SK-N-SH treated with all-trans-retinoic acid at 6 μM for 48 hours (cell line): Measurements from ENCODE around the gene SULT1A1.

Experiments
- ATAC-seq: fragments of 200-7000 bp; cut with Tn5 transposase; 3 replicates; pipeline ENCODE4 v1.9.1; 2020; ENCODE audit warnings: mild to moderate bottlenecking, moderate library complexity
- ARNTL ChIP-seq: fragments of 450-650 bp; formaldehyde crosslinking; IDR thresholded peaks from 2 replicates; pipeline ENCODE4 v1.5.0; 2020; ENCODE audit warnings: low read depth, mild to moderate bottlenecking, moderate library complexity, borderline replicate concordance
- BACH2 ChIP-seq: fragments of 250-450 bp; sonication (Bioruptor Pico); IDR thresholded peaks from 2 replicates; pipeline ENCODE4 v1.9.0; 2021; ENCODE audit warnings: mild to moderate bottlenecking, borderline replicate concordance
- CREB5 ChIP-seq: fragments of 250-450 bp; sonication (Bioruptor Pico); IDR thresholded peaks from 2 replicates; pipeline ENCODE4 v1.5.1; 2020; ENCODE audit warnings: low read depth, mild to moderate bottlenecking, moderate library complexity
- CSDC2 ChIP-seq: fragments of 250-450 bp; sonication (Bioruptor Pico); IDR thresholded peaks from 2 replicates; pipeline ENCODE4 v1.5.0; 2020; ENCODE audit warnings: mild to moderate bottlenecking, moderate library complexity
- ESRRG ChIP-seq: fragments of 250-450 bp; sonication (Bioruptor Pico); IDR thresholded peaks from 2 replicates; pipeline ENCODE4 v1.6.1; 2021; ENCODE audit warnings: mild to moderate bottlenecking
- GLIS3 ChIP-seq: fragments of 250-450 bp; sonication (Bioruptor Pico); IDR thresholded peaks from 2 replicates; pipeline ENCODE4 v1.5.0; 2020; ENCODE audit warnings: mild to moderate bottlenecking, moderate library complexity
- ISL1 ChIP-seq: fragments of 250-450 bp; sonication (Bioruptor Pico); IDR thresholded peaks from 2 replicates; pipeline ENCODE4 v2.1.2; 2022; ENCODE audit warnings: mild to moderate bottlenecking, moderate library complexity
- OSR1 ChIP-seq: fragments of 250-450 bp; sonication (Bioruptor Pico); IDR thresholded peaks from 2 replicates; pipeline ENCODE4 v1.8.0; 2022; ENCODE audit warnings: moderate library complexity, mild to moderate bottlenecking, inconsistent platforms
- PATZ1 ChIP-seq: fragments of 250-450 bp; sonication (Bioruptor Pico); IDR thresholded peaks from 2 replicates; pipeline ENCODE4 v1.8.0; 2020; ENCODE audit warnings: mild to moderate bottlenecking, moderate library complexity, borderline replicate concordance
- POU6F1 ChIP-seq: fragments of 250-450 bp; sonication (Bioruptor Pico); IDR thresholded peaks from 2 replicates; pipeline ENCODE4 v1.8.0; 2021; ENCODE audit warnings: low read depth, mild to moderate bottlenecking, moderate library complexity, borderline replicate concordance
- PPARA ChIP-seq: fragments of 250-450 bp; sonication (Bioruptor Pico); IDR thresholded peaks from 2 replicates; pipeline ENCODE4 v1.5.0; 2020; ENCODE audit warnings: mild to moderate bottlenecking, borderline replicate concordance
- RARB ChIP-seq: fragments of 250-450 bp; sonication (Bioruptor Pico); IDR thresholded peaks from 2 replicates; pipeline ENCODE4 v1.8.0; 2021; ENCODE audit warnings: mild to moderate bottlenecking, moderate library complexity
- SNAI2 ChIP-seq: fragments of 250-450 bp; sonication (Bioruptor Pico); IDR thresholded peaks from 2 replicates; pipeline ENCODE4 v1.5.0; 2020; ENCODE audit warnings: mild to moderate bottlenecking, moderate library complexity
- TCF4 ChIP-seq: fragments of 250-450 bp; sonication (Bioruptor Pico); IDR thresholded peaks from 2 replicates; pipeline ENCODE4 v1.8.0; 2021; ENCODE audit warnings: mild to moderate bottlenecking, moderate library complexity, borderline replicate concordance
- TOX ChIP-seq: fragments of 250-450 bp; sonication (Bioruptor Pico); IDR thresholded peaks from 2 replicates; pipeline ENCODE4 v1.8.0; 2021; ENCODE audit warnings: mild to moderate bottlenecking, moderate library complexity, borderline replicate concordance
- TSHZ2 ChIP-seq: fragments of 250-450 bp; sonication (Bioruptor Pico); IDR thresholded peaks from 2 replicates; pipeline ENCODE4 v1.5.0; 2020; ENCODE audit warnings: mild to moderate bottlenecking, moderate library complexity
- ZC3H10 ChIP-seq: fragments of 250-450 bp; sonication (Bioruptor Pico); IDR thresholded peaks from 2 replicates; pipeline ENCODE4 v1.5.1; 2021; ENCODE audit warnings: mild to moderate bottlenecking, moderate library complexity
- ZFP3 ChIP-seq: fragments of 250-450 bp; sonication (Bioruptor Pico); IDR thresholded peaks from 2 replicates; pipeline ENCODE4 v1.5.0; 2020; ENCODE audit warnings: mild to moderate bottlenecking, moderate library complexity
- ZFP30 ChIP-seq: fragments of 450-650 bp; formaldehyde crosslinking; IDR thresholded peaks from 2 replicates; pipeline ENCODE4 v1.5.0; 2022; ENCODE audit warnings: mild to moderate bottlenecking, moderate library complexity
- ZNF565 ChIP-seq: fragments of 450-650 bp; formaldehyde crosslinking; conservative IDR thresholded peaks from 2 replicates; pipeline ENCODE4 v1.5.0; 2020; ENCODE audit warnings: low read depth, mild to moderate bottlenecking, moderate library complexity
- ZNF70 ChIP-seq: fragments of 450-650 bp; formaldehyde crosslinking; IDR thresholded peaks from 2 replicates; pipeline ENCODE4 v1.5.0; 2020; ENCODE audit warnings: mild to moderate bottlenecking, moderate library complexity

SULT1A1 gene

GRCh38 chr16:28580726-28581315 is 29.0 kb downstream of the SULT1A1 start:
- TF ChIP-seq TCF4 (CRISPR knock-in tag): no peak
- no peak for TF ChIP-seq OSR1 (CRISPR knock-in tag)
- no peak for TF ChIP-seq CSDC2
- TF ChIP-seq PATZ1 (CRISPR knock-in tag): no peak
- no peak for TF ChIP-seq POU6F1 (CRISPR knock-in tag)
- no peak for TF ChIP-seq BACH2
- TF ChIP-seq PPARA (CRISPR knock-in tag): no peak
- no peak for TF ChIP-seq ZFP3 (CRISPR knock-in tag)
- TF ChIP-seq ZNF565 (CRISPR knock-in tag): no peak
- no peak for TF ChIP-seq TOX (CRISPR knock-in tag)
- no peak for TF ChIP-seq SNAI2 (CRISPR knock-in tag)
- TF ChIP-seq RARB (CRISPR knock-in tag): no peak
- no peak for ATAC-seq

GRCh38 chr16:28575446-28576109 is 34.3 kb downstream of the SULT1A1 start:
- TF ChIP-seq TCF4 (CRISPR knock-in tag) (no peak), ZC3H10 (CRISPR knock-in tag) (no peak), SNAI2 (CRISPR knock-in tag) (no peak), CREB5 (CRISPR knock-in tag) (no peak), POU6F1 (CRISPR knock-in tag) (no peak), TOX (CRISPR knock-in tag) (no peak), ZFP30 (no peak), RARB (CRISPR knock-in tag) (no peak), ZNF70 (CRISPR knock-in tag) (no peak), BACH2 (no peak), GLIS3 (CRISPR knock-in tag) (no peak), ZFP3 (CRISPR knock-in tag) (no peak), TSHZ2 (CRISPR knock-in tag) (no peak), ARNTL (CRISPR knock-in tag) (no peak), PPARA (CRISPR knock-in tag) (no peak), ESRRG (CRISPR knock-in tag) (no peak), ISL1 (CRISPR knock-in tag) (no peak), ZNF565 (CRISPR knock-in tag) (no peak)
- no peak for ATAC-seq
